HG03045 (cell line): ENCODE results near the gene BRD4.

Source experiments
- ATAC-seq: cut with Tn5 transposase; IDR thresholded peaks from one replicate; pipeline ENCODE4 v1.9.1; 2021; ENCODE audit warnings: mild to moderate bottlenecking, moderate library complexity; ENCODE audit not compliant: unreplicated experiment

The BRD4 gene

GRCh38 chr19:15292847-15293582, 39.3 kb downstream of the BRD4 start:
- ATAC-seq = no peak

DNA sequence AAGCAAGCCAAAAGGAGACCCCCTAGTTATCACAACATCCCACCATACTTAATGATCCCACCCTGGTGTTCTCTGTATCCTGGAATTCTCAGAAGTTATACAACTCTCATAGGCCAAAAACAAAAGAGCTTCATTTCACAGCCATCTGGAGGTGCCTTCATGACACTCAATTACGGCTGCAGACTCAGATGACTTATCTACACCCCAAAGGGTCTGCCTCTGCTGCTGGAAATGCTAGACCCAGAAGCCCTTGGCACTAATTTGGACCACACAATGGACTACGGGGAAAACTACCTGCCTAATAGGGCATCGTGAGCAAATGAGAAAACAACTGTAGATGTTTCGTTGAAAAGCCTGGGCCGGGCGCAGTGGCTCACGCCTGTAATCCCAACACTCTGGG, 40.2 kb downstream of the BRD4 start:
- no peak for ATAC-seq

GRCh38 chr19:15291548-15292021, 40.8 kb downstream of the BRD4 start:
- ATAC-seq = no peak

- no peak for ATAC-seq
Observed at GRCh38 chr19:15291089-15291488, 41.2 kb downstream of the BRD4 start.

DNA sequence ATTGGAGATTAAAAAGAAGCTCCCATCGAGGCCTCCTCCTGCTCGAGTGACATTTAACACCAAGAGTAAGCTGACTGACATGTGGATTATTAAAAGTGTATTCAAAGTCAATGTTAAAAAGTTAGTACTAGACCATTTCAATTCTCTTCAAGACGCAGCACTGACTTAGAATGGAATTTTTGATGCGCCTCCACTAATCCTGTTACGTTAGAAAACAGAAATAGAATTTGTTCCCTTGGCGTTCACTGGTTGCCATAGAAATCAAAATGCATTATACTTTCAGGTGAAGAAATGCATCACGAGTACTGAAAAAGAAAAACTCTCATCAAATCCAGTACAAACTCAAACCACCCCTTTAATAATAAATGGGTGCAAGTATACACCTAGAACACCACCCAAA, 42.2 kb downstream of the BRD4 start:
- ATAC-seq = no peak

DNA sequence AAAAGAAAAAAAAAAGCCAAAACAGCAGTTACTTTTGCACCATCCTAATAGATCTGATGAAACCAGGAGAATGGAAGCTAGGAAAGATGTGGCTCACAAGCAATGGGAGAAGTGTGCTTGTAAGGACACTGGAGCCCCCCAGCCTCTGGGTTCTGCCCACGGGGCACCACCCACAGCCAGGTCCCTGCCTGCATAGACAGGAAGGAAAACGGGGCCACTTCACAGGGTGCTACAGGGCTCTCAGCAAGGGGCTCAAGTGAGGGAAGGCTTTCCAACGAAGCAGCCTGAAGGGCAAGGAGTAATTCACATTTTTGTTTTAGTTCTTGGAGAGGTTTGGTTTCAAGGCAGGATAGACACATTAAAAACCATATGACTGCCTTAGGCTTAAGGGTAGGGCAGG, 42.7 kb downstream of the BRD4 start:
- ATAC-seq = no peak

DNA sequence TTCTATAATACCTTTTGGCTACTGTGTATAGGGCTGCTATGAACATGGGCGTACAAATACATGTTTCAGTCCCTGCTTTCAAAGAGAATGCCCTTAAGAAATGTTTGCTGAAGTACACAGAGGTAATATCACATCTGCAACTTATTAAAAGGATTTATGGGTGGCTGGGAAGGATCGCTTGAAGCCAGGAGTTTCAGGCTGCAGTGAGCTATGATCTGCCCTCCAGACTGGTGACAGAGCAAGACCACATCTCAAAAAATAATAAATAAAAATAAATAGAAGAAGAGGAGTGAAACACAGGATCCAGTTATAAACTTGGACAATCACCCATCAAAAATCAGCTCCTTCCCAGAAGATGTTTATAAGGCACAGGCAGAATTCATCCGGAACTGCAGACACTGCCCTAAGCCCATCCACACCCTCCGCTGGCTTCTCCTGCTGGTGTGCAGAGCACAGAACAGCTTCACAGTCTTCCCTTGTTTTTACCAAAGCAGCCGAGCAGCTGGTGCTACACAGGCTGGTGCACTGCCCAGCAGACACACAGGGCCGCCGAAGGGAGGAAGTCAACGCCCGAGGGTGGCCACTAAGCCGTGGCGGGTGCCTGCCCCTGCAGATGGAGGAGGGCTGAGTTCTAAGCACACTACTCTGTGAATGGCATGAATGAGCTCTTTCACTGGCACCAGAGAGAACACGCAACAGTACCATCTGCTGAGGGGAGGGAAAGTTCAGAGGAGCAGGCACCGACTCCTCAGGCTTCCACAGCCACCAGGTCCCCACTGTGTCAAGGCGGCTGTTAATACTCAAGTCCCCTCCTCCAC, 44.0 kb downstream of the BRD4 start:
- ATAC-seq = no peak

GRCh38 chr19:15287496-15287895, 44.8 kb downstream of the BRD4 start:
- ATAC-seq = no peak

- ATAC-seq = no peak
Observed at GRCh38 chr19:15286688-15287365, 45.5 kb downstream of the BRD4 start.

DNA sequence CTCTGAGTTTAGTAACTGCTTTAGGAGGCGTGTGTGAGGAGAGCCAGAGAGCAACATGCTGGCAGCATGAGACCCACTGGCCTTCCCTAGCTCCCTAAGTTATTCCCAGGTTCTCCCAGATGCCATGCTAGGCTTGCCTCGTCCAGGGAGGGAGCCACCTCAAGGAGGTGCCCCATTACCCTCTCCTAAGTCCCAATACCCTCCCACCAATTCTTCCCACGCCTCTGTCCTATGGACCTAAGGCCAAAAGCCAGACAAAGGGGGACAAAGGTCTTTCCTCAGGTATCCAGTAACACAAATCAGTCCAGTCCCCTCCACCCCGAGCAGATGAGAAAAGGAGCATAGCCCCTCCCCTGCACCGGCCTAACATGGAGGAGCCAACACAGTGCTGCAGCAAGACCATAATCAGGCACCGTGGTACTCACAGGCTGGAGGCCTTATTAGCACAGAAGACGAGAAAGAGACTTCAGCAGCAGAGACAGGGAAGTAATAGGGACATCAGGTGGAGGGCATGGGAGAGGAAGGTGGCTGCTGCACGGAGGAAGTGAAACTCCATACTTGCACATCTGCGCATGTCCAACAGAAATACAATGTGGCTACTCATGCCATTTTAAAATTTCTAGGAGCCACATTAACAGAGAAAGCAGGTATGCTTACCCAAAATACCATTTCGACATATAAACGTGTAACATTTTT, 46.3 kb downstream of the BRD4 start:
- ATAC-seq = no peak

- ATAC-seq = no peak
Observed at GRCh38 chr19:15284896-15285295, 47.4 kb downstream of the BRD4 start.

DNA sequence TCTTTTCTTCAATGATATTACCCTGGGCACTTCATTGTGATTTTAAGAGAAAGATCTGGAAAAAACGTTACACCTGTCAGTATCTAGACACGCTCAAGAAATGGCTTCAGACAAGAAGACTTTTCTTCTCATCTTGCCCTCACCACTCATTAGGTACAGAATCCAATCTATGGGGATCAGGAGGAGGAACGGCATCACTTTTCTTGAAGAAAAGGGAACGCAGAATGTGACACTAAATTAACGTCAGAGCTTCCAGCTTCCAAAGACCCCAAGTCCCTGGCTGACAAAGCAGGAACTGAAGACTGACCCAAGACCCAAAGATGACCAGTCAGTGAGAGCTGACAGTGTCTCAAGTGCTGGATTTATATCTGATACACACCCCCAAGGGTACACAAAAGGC, 48.2 kb downstream of the BRD4 start:
- no peak for ATAC-seq

DNA sequence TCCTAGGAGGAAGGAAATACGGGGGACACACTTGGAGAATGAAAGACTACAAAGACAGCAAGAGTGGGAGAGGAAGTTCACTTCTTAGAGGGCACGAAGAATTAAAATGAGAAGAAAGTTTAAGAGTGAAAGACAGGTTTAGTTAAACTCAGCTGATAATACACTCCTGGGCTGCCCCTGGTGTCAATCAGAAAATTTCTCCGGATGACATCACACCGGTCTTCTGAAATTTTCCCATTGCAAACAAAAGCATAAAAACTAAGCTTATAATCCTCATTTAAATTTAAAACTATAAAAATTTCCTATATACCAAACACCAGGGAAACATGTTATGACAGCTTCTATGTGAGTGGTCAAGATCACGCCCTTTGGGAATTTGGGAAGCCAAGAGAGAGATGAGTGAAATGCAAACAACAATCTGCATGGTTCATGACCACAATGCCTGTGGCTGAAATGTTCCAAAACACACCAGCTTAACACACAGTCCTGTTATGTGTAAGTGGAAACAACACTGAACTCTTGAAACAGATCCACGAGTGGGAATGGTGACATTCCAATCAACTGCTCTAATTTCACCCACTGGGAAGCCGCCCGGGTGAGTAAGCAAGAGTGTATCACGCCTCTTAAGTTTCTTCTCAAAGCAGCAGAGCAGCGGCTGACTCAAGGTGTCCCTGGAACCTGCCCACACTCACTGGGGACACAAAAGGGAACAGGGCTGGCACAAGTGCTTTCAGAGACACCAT, 49.0 kb downstream of the BRD4 start:
- no peak for ATAC-seq

GRCh38 chr19:15282311-15282705, 50.0 kb downstream of the BRD4 start:
- no peak for ATAC-seq

DNA sequence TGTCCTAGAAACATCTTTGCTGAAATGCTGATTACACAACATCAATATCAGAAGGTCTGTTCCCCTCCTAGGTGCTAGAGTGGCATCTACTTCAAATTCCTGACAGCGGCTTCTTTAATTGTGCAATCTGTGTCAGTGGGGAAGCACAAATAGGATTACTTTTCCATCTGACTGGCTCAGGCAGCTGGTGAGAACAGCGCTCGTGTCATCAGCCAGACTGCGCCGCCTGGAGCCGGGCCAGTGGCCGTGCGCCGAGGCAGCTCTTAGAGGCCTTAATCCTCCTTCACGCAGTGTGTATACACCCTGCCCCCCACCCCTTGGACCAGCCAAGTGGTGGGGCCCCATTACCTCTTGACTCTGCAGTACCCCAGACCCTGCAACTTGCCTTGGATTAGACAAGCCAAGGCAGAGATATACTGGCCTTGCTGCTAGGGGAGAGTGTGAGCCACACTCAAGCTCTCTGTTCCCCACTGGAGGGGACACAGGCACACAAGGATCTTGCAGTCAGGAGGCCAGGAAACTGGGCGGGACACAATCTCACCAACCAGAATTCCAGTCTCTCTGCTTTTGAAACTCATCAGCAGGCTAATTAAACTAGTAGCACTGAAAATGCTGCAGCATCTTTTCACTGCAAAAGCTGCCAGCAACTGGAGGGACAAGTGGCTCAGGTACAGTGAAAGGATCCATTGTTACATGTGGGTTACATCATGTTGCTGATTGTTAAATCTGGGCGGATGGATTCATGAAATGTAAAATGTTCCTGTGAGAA, 51.2 kb downstream of the BRD4 start:
- no peak for ATAC-seq

GRCh38 chr19:15280048-15280725, 52.2 kb downstream of the BRD4 start:
- ATAC-seq = no peak

DNA sequence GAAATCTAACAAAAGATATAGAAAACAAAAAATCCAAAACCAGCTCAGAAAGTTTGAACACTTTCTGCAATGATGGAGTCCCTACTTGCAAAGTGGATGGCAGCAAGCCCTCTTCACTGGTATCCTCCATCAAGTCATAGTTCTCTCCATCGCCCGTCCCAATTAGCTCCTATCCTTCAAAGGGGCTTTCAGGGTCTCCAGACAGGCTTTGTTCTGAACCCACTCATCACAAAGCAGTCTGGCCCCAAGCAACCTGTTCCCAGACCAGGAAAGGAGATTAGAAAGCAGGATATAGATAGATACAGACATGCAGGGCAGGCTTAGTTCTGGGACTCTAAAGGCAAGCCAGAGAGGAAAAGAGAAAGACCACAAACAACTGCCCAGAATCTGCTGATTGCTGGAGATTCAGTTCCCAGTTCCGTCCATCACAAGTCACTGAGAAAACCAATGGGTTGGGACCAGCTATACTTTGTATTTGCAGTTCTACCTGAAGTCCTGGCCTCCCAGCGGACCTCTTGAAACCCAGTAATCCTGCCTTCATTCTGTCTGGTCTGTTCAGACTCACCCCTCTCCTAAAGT, 52.9 kb downstream of the BRD4 start:
- ATAC-seq = no peak

DNA sequence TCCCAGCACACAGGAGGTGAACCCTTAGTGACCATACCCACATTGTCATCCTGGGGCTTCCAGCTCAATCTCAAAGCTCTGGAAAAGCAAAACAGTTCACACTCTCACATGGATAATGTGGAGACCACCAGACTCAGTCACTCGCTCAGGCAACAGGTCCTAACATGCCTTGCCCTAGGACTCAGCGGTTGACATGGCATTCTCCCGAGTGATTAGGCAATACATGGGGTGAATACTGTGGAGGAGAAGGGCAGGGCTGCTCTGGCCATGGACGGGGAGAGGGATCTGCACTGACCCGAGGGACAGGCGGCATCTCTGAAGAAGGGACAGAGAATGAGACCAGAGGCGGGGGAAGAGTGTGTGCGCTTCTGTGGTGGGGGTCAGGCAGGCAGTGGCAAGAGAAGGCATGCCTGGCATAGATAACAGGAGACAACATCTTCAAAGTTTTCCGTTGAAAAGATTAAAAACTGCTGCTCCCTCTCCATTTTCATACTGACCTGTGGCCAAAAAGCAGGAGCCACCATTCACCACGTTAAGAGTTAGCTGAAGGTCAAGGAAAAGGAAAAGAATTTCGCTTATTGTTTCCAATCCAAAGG, 55.6 kb downstream of the BRD4 start:
- no peak for ATAC-seq
